Central memory CD8-positive, alpha-beta T cell (primary cell): Measurements from ENCODE around the gene SLIT3.

Experiments
- ATAC-seq: fragments of 150-1000 bp; cut with Tn5 transposase; replicated peaks from 2 replicates; pipeline ENCODE4 v1.10.0; 2022; ENCODE audit warnings: mild to moderate bottlenecking, moderate FRiP score, moderate number of reproducible peaks; ENCODE audit not compliant: poor library complexity, severe bottlenecking; ENCODE audit errors: extremely low read depth
- DNase-seq, 2 donors: peaks; one replicate each; pipeline ENCODE4 v3.0.0; 2021; ENCODE audit warnings: low spot score in 2 of 2
- H3K27ac Mint-ChIP-seq: one replicate; pipeline ENCODE4 v1.8.0; 2022; ENCODE audit warnings: low read depth, mild to moderate bottlenecking, moderate library complexity, mixed read lengths
- H3K27me3 Mint-ChIP-seq: one replicate; pipeline ENCODE4 v1.8.0; 2022; ENCODE audit warnings: mixed read lengths
- H3K36me3 Mint-ChIP-seq: one replicate; pipeline ENCODE4 v1.8.0; 2022; ENCODE audit warnings: mild to moderate bottlenecking, moderate library complexity, mixed read lengths; ENCODE audit not compliant: insufficient read depth
- H3K4me1 Mint-ChIP-seq: one replicate; pipeline ENCODE4 v1.8.0; 2022; ENCODE audit warnings: mixed read lengths
- H3K4me3 Mint-ChIP-seq: one replicate; pipeline ENCODE4 v1.8.0; 2022; ENCODE audit warnings: mild to moderate bottlenecking, moderate library complexity, mixed read lengths
- H3K9me3 Mint-ChIP-seq: one replicate; pipeline ENCODE4 v1.8.0; 2022; ENCODE audit warnings: mixed read lengths

Gene SLIT3

DNA sequence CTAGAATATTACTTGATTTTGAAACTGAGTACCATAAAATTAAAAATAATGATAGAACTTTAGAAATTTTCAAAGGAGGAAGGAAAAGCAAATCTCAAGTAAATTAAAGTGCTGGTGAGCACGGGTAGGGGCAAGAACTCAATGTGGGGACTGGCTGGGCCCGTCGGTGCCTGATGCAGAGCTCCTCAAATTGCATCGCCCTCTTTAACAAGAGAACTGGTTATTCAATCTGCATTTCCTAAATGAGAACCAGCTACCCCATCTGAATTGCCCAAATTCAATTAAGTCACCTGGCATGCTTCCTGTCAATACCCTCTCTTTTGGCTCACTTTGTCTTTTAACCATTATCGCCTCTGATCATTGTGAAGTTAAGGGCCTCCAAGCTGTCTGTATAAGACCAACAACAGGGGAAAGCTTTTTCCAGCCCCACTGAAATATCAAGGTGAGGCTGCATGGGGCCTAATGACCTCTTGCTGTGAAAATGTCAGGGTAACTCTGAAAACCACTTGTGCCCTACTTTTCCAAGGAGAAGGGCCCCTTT, 316.7 kb downstream of the SLIT3 start:
- H3K4me1 Mint-ChIP-seq, result no peaks in the 10 kb centered on the region
- no peak overlapping the region for H3K27ac Mint-ChIP-seq
- H3K9me3 Mint-ChIP-seq, result no peaks in the 10 kb centered on the region
- ATAC-seq (no peak), DNase-seq (no peak)
- H3K36me3 Mint-ChIP-seq, result no peaks in the 10 kb centered on the region
- peaks cover 31% of the 10 kb centered on the region for H3K27me3 Mint-ChIP-seq
- H3K4me3 Mint-ChIP-seq, result no peak overlapping the region

DNA sequence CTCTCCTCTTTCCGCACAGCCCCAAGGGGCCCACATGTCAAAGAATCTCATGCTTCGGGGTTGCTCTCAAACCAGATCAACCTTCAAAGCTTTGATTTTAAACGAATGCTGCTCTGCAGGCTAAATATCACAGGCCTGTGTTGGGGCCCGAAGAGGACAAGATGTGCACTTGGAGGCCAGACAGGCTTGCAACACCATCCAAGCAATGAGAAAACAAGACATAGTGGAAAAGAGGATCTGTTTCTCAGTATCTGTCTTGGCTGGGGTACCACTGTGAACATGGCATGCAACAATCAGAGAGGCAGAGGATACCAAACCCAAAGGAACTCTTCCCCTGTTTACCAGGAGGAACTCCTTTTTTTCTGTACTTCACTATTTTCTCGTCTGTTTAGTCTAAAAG, 321.8 kb downstream of the SLIT3 start:
- no peaks in the 10 kb centered on the region for H3K4me1 Mint-ChIP-seq
- no peak for DNase-seq
- H3K27me3 Mint-ChIP-seq, result peaks cover 25% of the 10 kb centered on the region
- no peak overlapping the region for H3K27ac Mint-ChIP-seq
- no peak for ATAC-seq
- no peaks in the 10 kb centered on the region for H3K36me3 Mint-ChIP-seq
- H3K4me3 Mint-ChIP-seq, result no peak overlapping the region
- no peaks in the 10 kb centered on the region for H3K9me3 Mint-ChIP-seq

DNA sequence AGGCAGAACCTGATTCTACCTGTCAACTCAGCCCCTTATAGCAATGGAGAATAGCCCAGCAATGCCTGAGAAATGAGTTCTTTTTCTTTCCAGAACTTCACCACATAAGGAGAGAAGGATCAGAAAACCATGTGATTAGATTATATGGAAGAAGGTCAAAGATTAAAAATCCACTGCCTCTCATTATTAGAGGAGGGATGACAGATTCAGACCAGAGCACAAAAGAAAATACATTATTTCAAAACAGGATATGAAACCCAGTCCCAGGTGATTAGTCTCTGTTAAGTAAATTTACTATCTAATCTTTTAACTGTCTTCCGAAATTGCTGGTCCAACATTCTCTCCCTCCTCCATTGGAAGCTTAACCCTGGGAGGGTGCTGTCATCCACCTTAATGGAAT, 322.4 kb downstream of the SLIT3 start:
- Mint-ChIP-seq H3K4me3 (no peak overlapping the region), H3K9me3 (no peaks in the 10 kb centered on the region), H3K4me1 (no peaks in the 10 kb centered on the region), H3K36me3 (no peaks in the 10 kb centered on the region), H3K27ac (no peak overlapping the region), H3K27me3 (peaks cover 32% of the 10 kb centered on the region)
- DNase-seq (no peak), ATAC-seq (no peak)

DNA sequence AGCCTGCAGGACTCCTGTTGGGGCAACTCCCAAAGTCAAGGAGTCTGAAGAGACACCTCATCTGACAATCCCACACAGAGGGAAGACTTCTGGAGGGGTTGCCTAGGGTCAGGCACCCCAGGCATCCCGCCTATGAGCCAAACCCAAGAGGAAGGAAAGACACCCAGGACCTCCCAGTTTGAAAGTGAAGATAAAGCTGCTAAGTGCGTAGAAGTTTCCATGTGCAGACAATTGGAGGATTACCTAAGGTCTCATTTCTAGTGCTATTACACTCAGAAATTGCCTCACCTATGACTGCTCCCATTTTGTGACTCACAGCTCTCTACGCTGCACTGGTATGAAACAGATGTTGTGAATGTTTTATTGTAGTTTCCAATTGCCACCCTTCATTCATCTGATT, 322.9 kb downstream of the SLIT3 start:
- Mint-ChIP-seq H3K9me3 (no peaks in the 10 kb centered on the region), H3K4me1 (no peaks in the 10 kb centered on the region), H3K36me3 (no peaks in the 10 kb centered on the region), H3K27ac (no peak overlapping the region), H3K27me3 (peaks cover 37% of the 10 kb centered on the region), H3K4me3 (no peak overlapping the region)
- DNase-seq (no peak), ATAC-seq (no peak)

DNA sequence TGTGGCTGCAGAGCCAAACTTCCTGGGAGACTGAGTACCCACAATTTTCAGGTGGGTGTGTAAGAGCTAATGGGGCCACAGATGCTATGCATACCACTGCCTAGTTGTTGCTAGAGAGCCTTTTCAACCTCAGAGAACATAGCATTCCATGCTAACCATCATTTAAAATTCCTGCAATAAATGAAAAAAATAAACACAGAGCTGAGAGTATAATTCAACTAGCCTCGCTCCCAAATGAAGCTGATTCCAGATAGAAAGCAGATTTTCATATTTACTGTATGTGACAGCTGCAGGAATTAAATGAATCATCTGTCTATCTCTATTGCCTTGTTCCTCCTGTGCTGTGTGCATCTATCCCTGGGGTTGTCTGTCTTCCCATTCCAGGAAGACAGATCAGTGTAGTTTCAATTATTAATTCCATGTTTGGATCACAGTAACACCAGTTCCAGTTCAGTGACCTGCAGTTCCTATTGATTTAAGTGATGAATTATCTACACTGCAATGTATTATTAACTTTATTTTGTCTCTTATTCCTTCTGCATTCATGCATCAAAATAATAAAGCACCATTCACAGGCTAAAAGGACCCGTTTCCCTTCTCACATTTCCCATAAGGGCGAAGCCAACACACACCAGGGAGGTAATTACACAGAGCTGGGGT, 324.5 kb downstream of the SLIT3 start:
- peaks cover 52% of the 10 kb centered on the region for H3K27me3 Mint-ChIP-seq
- no peaks in the 10 kb centered on the region for H3K36me3 Mint-ChIP-seq
- DNase-seq, result no peak
- no peak overlapping the region for H3K27ac Mint-ChIP-seq
- H3K4me1 Mint-ChIP-seq, result no peaks in the 10 kb centered on the region
- no peak for ATAC-seq
- no peak overlapping the region for H3K4me3 Mint-ChIP-seq
- H3K9me3 Mint-ChIP-seq, result no peaks in the 10 kb centered on the region

DNA sequence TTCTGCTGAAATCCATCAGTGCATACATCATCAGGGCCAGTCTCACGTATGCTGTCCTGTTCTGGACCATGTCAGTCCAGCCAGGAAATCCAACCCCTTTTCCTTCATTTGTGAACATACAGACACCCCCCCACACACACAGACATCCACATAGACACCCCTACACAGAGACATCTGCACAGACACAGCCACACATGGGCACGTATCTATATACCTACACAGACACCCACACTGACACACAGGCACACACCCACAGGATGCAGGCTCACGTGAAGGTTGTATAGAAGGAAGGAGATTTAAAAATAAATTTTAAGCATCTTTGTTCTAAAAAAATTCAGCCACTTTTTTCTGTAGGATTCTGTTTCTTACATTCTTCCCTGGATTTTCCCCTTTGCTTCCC, 325.6 kb downstream of the SLIT3 start:
- Mint-ChIP-seq H3K27ac (no peak overlapping the region), H3K4me1 (no peaks in the 10 kb centered on the region), H3K4me3 (no peak overlapping the region), H3K27me3 (peaks cover 62% of the 10 kb centered on the region), H3K9me3 (no peaks in the 10 kb centered on the region), H3K36me3 (no peaks in the 10 kb centered on the region)
- no peak for DNase-seq
- ATAC-seq, result no peak

DNA sequence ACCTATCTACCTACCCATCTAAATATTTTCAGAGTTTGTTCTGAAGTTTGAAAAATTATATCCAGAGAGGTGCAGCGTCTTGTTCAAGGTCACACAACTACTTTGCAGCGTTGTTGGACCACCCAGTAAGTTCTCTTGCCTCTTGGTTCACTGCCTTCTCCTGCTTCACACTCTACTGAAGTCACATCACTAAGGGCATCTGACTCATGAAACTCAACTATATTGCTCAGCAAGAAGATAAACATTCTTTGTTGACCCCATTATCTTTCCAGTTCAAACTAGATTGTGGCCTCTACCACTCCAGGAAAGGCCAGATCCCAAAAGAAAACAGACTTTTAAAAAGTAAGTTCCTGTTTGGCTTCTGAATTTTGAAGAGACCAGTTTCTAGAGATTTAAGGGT, 326.9 kb downstream of the SLIT3 start:
- no peaks in the 10 kb centered on the region for H3K4me1 Mint-ChIP-seq
- no peak for DNase-seq
- no peak overlapping the region for H3K4me3 Mint-ChIP-seq

DNA sequence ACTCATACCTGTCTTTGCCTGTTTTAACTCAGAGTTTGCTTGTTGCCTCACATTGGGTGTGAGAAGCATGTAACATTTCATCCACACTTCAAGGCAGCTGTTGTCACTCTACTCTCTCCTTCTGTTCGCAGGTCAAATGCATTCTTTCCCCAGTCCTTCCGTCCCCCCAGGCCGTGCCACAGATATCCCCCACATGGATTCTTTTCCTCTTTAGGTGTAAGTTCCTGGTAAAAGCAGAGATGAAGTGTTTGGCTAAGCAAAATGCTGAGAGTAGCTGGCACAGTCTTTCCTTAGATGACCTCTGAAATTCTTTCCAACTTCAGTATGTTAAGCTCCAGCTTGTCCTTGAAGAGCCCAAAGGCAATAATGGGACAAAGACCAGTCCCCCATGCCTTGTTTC, 328.2 kb downstream of the SLIT3 start:
- peaks cover 76% of the 10 kb centered on the region for H3K27me3 Mint-ChIP-seq
- H3K9me3 Mint-ChIP-seq, result no peaks in the 10 kb centered on the region
- no peaks in the 10 kb centered on the region for H3K4me1 Mint-ChIP-seq
- H3K4me3 Mint-ChIP-seq, result no peak overlapping the region
- no peaks in the 10 kb centered on the region for H3K36me3 Mint-ChIP-seq
- DNase-seq, result no peak
- no peak for ATAC-seq
- no peak overlapping the region for H3K27ac Mint-ChIP-seq

More for the DNA sequence above, 326.9 kb downstream of the SLIT3 start:
- Mint-ChIP-seq H3K27me3 (peaks cover 62% of the 10 kb centered on the region), H3K36me3 (no peaks in the 10 kb centered on the region), H3K27ac (no peak overlapping the region), H3K9me3 (no peaks in the 10 kb centered on the region)
- no peak for ATAC-seq

DNA sequence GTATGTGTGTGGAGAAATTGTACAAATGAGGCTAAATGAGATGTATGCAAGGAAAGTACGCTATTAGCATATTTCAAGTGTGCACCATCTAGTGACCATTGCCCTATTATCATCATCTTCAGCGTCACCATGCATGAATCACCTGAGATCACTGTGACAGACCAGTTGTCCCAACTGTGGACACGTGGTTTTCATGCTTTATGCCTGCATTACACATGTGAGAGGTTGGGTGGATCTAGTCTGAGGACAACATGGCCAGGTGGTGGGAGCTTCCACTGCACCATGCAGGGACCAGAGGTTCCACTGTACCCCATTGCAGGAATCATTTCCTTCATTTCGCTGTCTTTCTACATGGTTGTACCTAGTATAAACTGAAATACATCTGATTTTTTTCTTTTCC, 329.8 kb downstream of the SLIT3 start:
- H3K27me3 Mint-ChIP-seq, result peaks cover 73% of the 10 kb centered on the region
- no peaks in the 10 kb centered on the region for H3K36me3 Mint-ChIP-seq
- DNase-seq, result no peak
- H3K4me3 Mint-ChIP-seq, result no peak overlapping the region
- H3K27ac Mint-ChIP-seq, result no peak overlapping the region
- H3K9me3 Mint-ChIP-seq, result no peaks in the 10 kb centered on the region
- no peaks in the 10 kb centered on the region for H3K4me1 Mint-ChIP-seq
- no peak for ATAC-seq

DNA sequence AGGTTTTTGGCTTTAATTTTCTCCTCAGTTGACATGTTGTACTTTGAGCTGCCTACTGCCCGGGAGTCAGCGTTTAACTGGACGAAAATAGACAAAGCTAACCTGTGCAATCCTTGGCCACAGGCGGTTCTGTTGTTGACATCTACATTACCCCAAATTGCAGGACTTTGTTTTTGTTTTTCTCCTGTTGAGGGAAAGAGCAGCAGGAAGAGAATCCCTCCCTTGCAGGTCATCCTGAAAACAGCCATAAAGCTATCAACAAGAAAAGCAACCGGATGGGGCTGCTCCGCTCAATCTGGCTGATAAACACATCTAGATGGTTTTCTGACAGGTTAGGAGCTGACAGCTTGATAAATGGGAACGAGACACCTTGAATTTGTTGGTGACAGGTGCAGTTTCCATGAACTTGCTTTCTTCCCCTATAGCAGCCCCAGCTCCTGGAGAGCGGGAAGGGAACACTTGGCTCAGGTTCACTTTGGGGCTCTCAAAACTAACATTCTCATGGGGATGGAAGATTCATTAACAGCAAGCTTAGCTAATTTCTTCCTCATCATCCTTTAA, 331.5 kb downstream of the SLIT3 start:
- no peak overlapping the region for H3K4me3 Mint-ChIP-seq
- H3K4me1 Mint-ChIP-seq, result no peaks in the 10 kb centered on the region
- H3K36me3 Mint-ChIP-seq, result no peaks in the 10 kb centered on the region
- no peak overlapping the region for H3K27ac Mint-ChIP-seq
- no peak for DNase-seq
- no peaks in the 10 kb centered on the region for H3K9me3 Mint-ChIP-seq
- H3K27me3 Mint-ChIP-seq, result peaks cover 56% of the 10 kb centered on the region
- ATAC-seq, result no peak

DNA sequence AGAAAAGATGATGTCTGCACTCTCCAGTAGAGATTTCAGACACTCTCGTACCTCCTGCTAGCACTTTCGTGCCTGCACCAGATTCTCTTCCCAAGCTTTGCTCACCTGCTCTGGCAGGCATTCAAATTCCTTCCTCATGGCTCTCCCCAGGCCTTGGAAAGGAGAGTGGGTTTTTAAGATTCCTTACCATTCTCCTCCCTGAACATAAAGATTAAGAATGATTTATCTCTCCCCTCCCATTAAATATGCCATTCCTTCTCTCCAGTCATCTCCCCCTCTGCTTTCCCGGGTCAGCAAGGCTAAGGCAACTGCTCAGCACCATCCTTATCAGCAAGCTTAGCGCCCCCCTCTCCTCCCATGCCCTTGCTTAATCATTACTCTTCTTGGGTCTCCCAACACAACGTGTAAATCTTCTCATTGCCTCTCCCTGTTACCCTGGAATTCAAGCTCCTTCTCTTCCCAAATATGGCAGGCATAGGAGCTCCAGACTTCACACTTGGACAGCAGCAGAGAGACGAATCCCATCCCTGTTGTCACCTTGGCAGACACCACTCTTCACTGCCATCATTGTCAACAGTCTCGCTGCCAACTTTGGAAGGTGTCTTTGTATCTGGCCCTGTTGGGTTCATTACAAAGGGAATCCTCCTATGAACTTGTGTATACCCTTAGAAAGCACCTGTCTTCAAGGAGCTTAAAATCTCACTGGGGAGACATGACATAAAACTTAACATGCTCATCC, 332.9 kb downstream of the SLIT3 start:
- no peaks in the 10 kb centered on the region for H3K36me3 Mint-ChIP-seq
- no peaks in the 10 kb centered on the region for H3K9me3 Mint-ChIP-seq
- no peak overlapping the region for H3K27ac Mint-ChIP-seq
- DNase-seq (no peak), ATAC-seq (no peak)
- peaks cover 42% of the 10 kb centered on the region for H3K27me3 Mint-ChIP-seq
- H3K4me1 Mint-ChIP-seq, result no peaks in the 10 kb centered on the region
- no peak overlapping the region for H3K4me3 Mint-ChIP-seq

DNA sequence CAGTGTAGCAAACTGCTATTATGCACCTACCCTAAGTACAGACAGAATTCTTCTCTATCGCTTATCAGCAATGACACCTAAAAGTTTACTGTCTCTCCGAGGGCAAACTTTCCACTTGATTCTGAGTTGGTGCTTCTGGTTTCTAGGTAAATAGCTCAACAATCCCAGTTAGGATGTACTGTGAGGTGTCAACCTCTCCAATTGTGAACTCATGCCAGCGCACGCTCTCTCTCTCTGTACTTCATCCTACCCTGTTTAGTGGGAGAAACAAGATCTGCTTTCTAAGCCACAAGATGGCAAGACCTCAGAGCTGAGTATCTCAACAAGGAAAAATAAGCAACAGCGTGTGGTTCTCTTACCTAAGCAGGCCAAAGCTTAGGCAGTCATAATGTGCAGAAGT, 335.3 kb downstream of the SLIT3 start:
- Mint-ChIP-seq H3K36me3 (no peaks in the 10 kb centered on the region), H3K9me3 (no peaks in the 10 kb centered on the region), H3K4me3 (no peak overlapping the region), H3K27ac (no peak overlapping the region), H3K27me3 (peaks cover 19% of the 10 kb centered on the region), H3K4me1 (no peaks in the 10 kb centered on the region)
- ATAC-seq, result no peak
- DNase-seq, result no peak

DNA sequence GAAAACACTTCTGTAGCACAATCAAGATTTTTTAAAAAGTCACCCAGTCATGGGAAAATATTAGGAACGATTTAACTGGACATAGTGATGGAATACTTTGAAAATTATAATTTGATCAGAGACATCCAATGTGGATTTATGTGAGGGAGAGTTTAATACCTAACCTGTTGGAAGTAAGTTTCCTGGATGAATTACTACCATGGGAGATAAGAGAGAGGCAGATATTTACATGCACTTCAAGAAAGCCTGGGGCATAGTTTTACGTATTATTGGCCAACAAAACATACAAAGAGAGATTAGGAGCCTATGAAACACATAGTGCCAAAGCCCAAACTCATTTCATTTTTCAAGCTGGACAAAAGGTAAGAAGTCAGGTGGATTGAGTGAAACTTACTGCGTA, 336.8 kb downstream of the SLIT3 start:
- Mint-ChIP-seq H3K4me1 (no peaks in the 10 kb centered on the region), H3K9me3 (no peaks in the 10 kb centered on the region), H3K27me3 (peaks cover 16% of the 10 kb centered on the region), H3K4me3 (no peak overlapping the region), H3K36me3 (no peaks in the 10 kb centered on the region), H3K27ac (no peak overlapping the region)
- DNase-seq, result no peak
- no peak for ATAC-seq
